Tibial nerve (tissue), 4 donors: ENCODE results near the gene SNX33. TPM values are rescaled to one million over a fixed set of nuclear protein-coding genes. Genes with fewer than 3 reads are reported as not detected.
"Not testable (repeated sequence)": the region's sequence is repeated elsewhere in the genome, so short reads cannot be mapped to it uniquely, and the experiment has no call there.

Source experiments
- DNase-seq, 2 donors: peaks; one replicate each; pipeline ENCODE4 v3.0.0-alpha.2; 2019; ENCODE audit warnings: low spot score in 2 of 2
- H3K27ac ChIP-seq, 4 donors: fragments of 200-600 bp; sonication (generic) in 3 of 4; one replicate each; pipeline ENCODE4 v1.5.1; 2017 to 2019; ENCODE audit warnings: mild to moderate bottlenecking in 1 of 4
- H3K27me3 ChIP-seq, 2 donors: fragments of 200-600 bp; sonication (generic) in 1 of 2; one replicate each; pipeline versions ENCODE4 v1.5.1 to v1.6.0; 2017 to 2019
- H3K36me3 ChIP-seq, 3 donors: fragments of 200-600 bp; sonication (generic); one replicate each; pipeline ENCODE4 v1.5.1; 2018 to 2019
- H3K4me1 ChIP-seq, 4 donors: fragments of 200-600 bp; sonication (generic) in 3 of 4; one replicate each; pipeline ENCODE4 v1.5.1; 2017 to 2019
- H3K4me3 ChIP-seq, 4 donors: fragments of 200-600 bp; sonication (generic) in 3 of 4; one replicate each; pipeline ENCODE4 v1.5.1; 2017 to 2019; ENCODE audit warnings: mild to moderate bottlenecking in 1 of 4, moderate library complexity in 1 of 4
- H3K9me3 ChIP-seq, 4 donors: fragments of 200-600 bp; sonication (generic) in 3 of 4; one replicate each; pipeline ENCODE4 v1.5.1; 2017 to 2019
- CTCF ChIP-seq, 5 experiments: fragments of 200-600 bp in 3 of 5; fragments of 450-650 bp in 2 of 5; sonication (generic) in 3 of 5; IDR thresholded peaks; one replicate each; pipeline ENCODE4 v1.5.1; 2016 to 2019; ENCODE audit warnings: antibody characterized with exemption in 5 of 5, mild to moderate bottlenecking in 3 of 5, moderate library complexity in 2 of 5
- EP300 ChIP-seq, 2 donors: sonication (generic); formaldehyde crosslinking; IDR thresholded peaks; one replicate each; pipeline ENCODE4 v1.6.1; 2017; ENCODE audit warnings: antibody characterized with exemption in 2 of 2, mild to moderate bottlenecking in 1 of 2
- POLR2A ChIP-seq, 2 donors: fragments of 450-650 bp; IDR thresholded peaks; one replicate each; pipeline ENCODE4 v1.6.1; 2017; ENCODE audit warnings: antibody characterized with exemption in 2 of 2, mild to moderate bottlenecking in 2 of 2, moderate library complexity in 2 of 2
- WGBS, 2 donors: methylation state at CpG; one replicate each; pipeline ENCODE4 v1.1.5; 2018; 5-methylcytosine and 5-hydroxymethylcytosine counted together
- total RNA-seq, 4 donors: library from RNA; depleted of rRNA; stranded (reverse); fragments of >200 nt; gene quantifications; one replicate each; pipeline ENCODE4 v1.1.0, GENCODE V29; 2016

The SNX33 gene
- total RNA-seq, 4 donors from 2014 or later = 29.7 to 44.9 (median 31.1) TPM

GRCh38 chr15:75631935-75632334, 15.8 kb upstream of the SNX33 start:
- Histone ChIP-seq H3K4me1 (peaks cover 0 to 18% (median 1%) of the 10 kb centered on the region in 4 donors), H3K27ac (no peak overlapping the region), H3K27me3 (no peaks in the 10 kb centered on the region), H3K9me3 (no peaks in the 10 kb centered on the region), H3K36me3 (peaks cover 0 to 2% (median 0%) of the 10 kb centered on the region in 3 donors), H3K4me3 (no peak overlapping the region)
- DNase-seq = no peak
- TF ChIP-seq EP300 (IDR thresholded peaks at IDR 0.05) (no peak), CTCF (IDR thresholded peaks at IDR 0.05) (no peak), POLR2A (IDR thresholded peaks at IDR 0.05) (no peak)

GRCh38 chr15:75633922-75634321, 13.8 kb upstream of the SNX33 start:
- H3K36me3 ChIP-seq, H3K9me3 ChIP-seq, H3K4me3 ChIP-seq, DNase-seq, H3K27ac ChIP-seq, H3K27me3 ChIP-seq: not testable (repeated sequence)
- WGBS, 2 donors = 90% methylated on average over 7 of the region's 7 CpGs
- H3K4me1 ChIP-seq = peaks cover 0 to 37% (median 19%) of the 10 kb centered on the region in 4 donors

GRCh38 chr15:75636026-75636425, 11.7 kb upstream of the SNX33 start:
- H3K36me3 ChIP-seq = peaks cover 0 to 7% (median 0%) of the 10 kb centered on the region in 3 donors
- H3K9me3 ChIP-seq = no peaks in the 10 kb centered on the region
- no peaks in the 10 kb centered on the region for H3K27me3 ChIP-seq
- no peak for DNase-seq
- H3K4me1 ChIP-seq = peaks cover 0 to 46% (median 29%) of the 10 kb centered on the region in 4 donors
- H3K4me3 ChIP-seq = no peak overlapping the region
- WGBS, 2 donors = 70 to 79% methylated on average over 6 of the region's 6 CpGs
- TF ChIP-seq CTCF (IDR thresholded peaks at IDR 0.05) = no peak
- TF ChIP-seq POLR2A (IDR thresholded peaks at IDR 0.05) = no peak
- no peak for TF ChIP-seq EP300 (IDR thresholded peaks at IDR 0.05)
- H3K27ac ChIP-seq = no peak overlapping the region

GRCh38 chr15:75637245-75638009, 10.3 kb upstream of the SNX33 start:
- WGBS, 2 donors = 57% methylated on average over 4 of the region's 4 CpGs
- DNase-seq = no peak
- Histone ChIP-seq H3K4me1 (peaks cover 0 to 48% (median 29%) of the 10 kb centered on the region in 4 donors), H3K27ac (peak overlapping the region in 3 of 4 donors; percentile 28 to 95 (median 91)), H3K27me3 (no peaks in the 10 kb centered on the region), H3K9me3 (no peaks in the 10 kb centered on the region), H3K36me3 (peaks cover 0 to 7% (median 0%) of the 10 kb centered on the region in 3 donors), H3K4me3 (peak overlapping the region in 1 of 4 donors; percentile 96)
- TF ChIP-seq EP300 (IDR thresholded peaks at IDR 0.05) (no peak), POLR2A (IDR thresholded peaks at IDR 0.05) (no peak), CTCF (IDR thresholded peaks at IDR 0.05) (no peak)

- Histone ChIP-seq H3K4me1 (peaks cover 0 to 48% (median 29%) of the 10 kb centered on the region in 4 donors), H3K27ac (peak overlapping the region; percentile 69 to 95 (median 92)), H3K27me3 (no peaks in the 10 kb centered on the region), H3K36me3 (peaks cover 0 to 7% (median 0%) of the 10 kb centered on the region in 3 donors), H3K4me3 (peak overlapping the region; percentile 74 to 99 (median 90)), H3K9me3 (no peaks in the 10 kb centered on the region)
- DNase-seq = no peak
- TF ChIP-seq EP300 (IDR thresholded peaks at IDR 0.05) = no peak
- no peak for TF ChIP-seq POLR2A (IDR thresholded peaks at IDR 0.05)
- TF ChIP-seq CTCF (IDR thresholded peaks at IDR 0.05) = no peak
- WGBS, 2 donors = 1 to 3% methylated on average over 16 of the region's 16 CpGs
Observed at GRCh38 chr15:75639191-75639708, 8.5 kb upstream of the SNX33 start.
